Measurements from ENCODE around the gene GPR161. TPM values are rescaled to one million over a fixed set of nuclear protein-coding genes. Genes with fewer than 3 reads are reported as not detected.

The GPR161 gene
- polyA plus RNA-seq, 1 experiment = 20.4 TPM

DNA sequence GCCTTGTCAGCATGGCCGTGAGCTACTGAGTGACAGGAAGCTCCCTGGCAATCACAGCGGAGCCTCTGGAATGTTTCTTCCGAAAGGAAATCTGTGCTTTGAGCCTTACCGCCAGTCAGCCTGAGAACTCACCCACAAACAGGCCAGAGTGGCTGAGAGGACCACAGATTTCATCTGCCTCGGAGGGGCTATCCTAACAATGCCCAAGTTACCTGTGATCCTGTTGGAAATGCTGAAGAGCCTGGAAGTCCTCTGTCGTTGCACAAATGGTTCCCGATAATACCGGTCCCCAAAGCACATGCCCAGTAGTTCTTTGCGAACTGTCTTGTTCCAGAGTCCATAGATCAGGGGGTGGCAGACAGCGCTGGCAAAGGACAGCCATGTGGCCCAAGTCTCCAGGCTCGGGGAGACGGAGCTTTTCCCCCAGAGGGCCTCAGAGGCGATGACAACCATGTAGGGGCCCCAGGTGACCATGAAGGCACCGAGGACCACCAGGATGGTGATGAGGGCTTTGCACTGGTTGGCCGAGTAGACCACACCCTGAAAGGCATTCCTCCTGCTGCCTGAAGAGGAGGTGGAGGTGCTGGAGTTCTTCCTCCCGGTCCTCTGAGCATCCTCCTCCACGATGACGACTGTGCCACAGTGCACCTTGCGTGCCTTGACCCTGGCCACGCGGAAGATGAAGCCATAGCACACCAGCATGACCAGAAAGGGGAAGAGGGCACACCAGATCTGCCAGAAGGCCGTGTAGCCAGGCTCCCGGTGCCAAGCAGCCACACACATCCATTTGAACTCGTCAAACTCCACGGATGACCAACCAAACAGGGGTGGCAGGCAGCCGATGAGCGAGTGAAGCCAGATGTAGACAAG, 40.2 kb downstream of the GPR161 start:
- no peak for DNase-seq (ENCODE audit: low read depth)
- Histone ChIP-seq H3K36me3 (ENCODE audit: control insufficient read depth, insufficient read depth, low read length) (peaks cover 8% of the 10 kb centered on the region), H3K4me3 (ENCODE audit: low read depth, low read length) (no peak overlapping the region), H3K27me3 (ENCODE audit: control insufficient read depth, insufficient read depth, low read length) (no peaks in the 10 kb centered on the region)
- CTCF ChIA-PET = interaction anchor here (0.9 kb wide), 1 partner anchor 11 kb away, joined by 4 read pairs; no protein-coding TSS in a partner anchor
- TF ChIP-seq, protein P1, sequence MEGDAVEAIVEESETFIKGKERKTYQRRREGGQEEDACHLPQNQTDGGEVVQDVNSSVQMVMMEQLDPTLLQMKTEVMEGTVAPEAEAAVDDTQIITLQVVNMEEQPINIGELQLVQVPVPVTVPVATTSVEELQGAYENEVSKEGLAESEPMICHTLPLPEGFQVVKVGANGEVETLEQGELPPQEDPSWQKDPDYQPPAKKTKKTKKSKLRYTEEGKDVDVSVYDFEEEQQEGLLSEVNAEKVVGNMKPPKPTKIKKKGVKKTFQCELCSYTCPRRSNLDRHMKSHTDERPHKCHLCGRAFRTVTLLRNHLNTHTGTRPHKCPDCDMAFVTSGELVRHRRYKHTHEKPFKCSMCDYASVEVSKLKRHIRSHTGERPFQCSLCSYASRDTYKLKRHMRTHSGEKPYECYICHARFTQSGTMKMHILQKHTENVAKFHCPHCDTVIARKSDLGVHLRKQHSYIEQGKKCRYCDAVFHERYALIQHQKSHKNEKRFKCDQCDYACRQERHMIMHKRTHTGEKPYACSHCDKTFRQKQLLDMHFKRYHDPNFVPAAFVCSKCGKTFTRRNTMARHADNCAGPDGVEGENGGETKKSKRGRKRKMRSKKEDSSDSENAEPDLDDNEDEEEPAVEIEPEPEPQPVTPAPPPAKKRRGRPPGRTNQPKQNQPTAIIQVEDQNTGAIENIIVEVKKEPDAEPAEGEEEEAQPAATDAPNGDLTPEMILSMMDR (IDR thresholded peaks at IDR 0.05; ENCODE audit: insufficient read depth, low read depth, low read length) = no peak
- POLR2A ChIA-PET = no interaction called here

DNA sequence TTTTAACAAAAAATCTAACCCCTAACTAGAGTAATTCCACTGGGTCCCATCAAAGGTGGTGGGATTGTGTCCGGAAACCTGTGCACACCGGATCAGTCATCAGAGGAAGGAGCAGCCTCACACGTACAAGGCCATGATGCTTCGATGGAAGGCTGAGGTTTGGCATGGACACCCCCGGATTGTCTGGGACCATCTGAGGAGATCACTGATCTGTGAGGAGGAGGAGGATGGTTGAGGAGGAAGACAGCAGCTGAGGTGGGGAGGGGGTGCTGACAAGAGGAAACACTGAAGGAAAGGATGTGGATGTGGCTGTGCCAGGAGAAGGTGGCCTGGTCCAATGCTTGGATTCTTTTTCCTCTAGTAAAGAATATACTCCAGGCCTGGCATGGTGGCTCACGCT, 41.3 kb downstream of the GPR161 start:
- POLR2A ChIA-PET = no interaction called here
- Histone ChIP-seq H3K4me3 (ENCODE audit: low read depth, low read length) (no peak overlapping the region), H3K36me3 (ENCODE audit: control insufficient read depth, insufficient read depth, low read length) (peaks cover 8% of the 10 kb centered on the region), H3K27me3 (ENCODE audit: control insufficient read depth, insufficient read depth, low read length) (no peaks in the 10 kb centered on the region)
- CTCF ChIA-PET = interaction anchor here (0.9 to 1.0 kb wide), 2 partner anchors 9 to 13 kb away, joined by 4 to 5 read pairs; no protein-coding TSS in a partner anchor
- DNase-seq (ENCODE audit: low read depth) = no peak
- TF ChIP-seq, protein P1 (IDR thresholded peaks at IDR 0.05; ENCODE audit: insufficient read depth, low read depth, low read length) = no peak

DNA sequence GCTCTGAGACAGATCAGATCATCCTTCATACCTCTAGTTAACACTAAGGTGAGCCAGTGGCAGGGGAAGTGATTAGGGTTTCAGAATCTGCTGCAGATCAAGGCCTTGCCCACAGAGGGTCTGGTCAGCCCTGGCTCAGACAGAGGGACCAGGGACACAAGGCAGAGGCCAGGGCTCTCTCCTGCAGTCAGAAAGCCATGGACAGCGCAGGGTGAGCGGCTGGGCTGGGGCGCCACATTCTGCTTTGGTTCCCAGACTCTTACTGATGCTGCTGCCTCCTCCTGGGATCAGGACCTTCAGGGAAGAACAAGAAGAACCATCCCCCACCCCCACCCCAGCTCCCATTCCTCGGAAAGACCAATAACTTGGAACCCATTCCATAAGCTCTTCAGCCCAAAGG, 43.1 kb downstream of the GPR161 start:
- Histone ChIP-seq H3K27me3 (ENCODE audit: control insufficient read depth, insufficient read depth, low read length) (no peaks in the 10 kb centered on the region), H3K4me3 (ENCODE audit: low read depth, low read length) (no peak overlapping the region), H3K36me3 (ENCODE audit: control insufficient read depth, insufficient read depth, low read length) (peaks cover 8% of the 10 kb centered on the region)
- ChIA-PET CTCF (interaction anchor here (0.7 to 3.6 kb wide), 5 partner anchors 10 to 388 kb away, joined by 3 to 15 read pairs (median 3); no protein-coding TSS in a partner anchor), POLR2A (no interaction called here)
- DNase-seq (ENCODE audit: low read depth) = no peak
- TF ChIP-seq, protein P1 (IDR thresholded peaks at IDR 0.05; ENCODE audit: insufficient read depth, low read depth, low read length) = no peak

DNA sequence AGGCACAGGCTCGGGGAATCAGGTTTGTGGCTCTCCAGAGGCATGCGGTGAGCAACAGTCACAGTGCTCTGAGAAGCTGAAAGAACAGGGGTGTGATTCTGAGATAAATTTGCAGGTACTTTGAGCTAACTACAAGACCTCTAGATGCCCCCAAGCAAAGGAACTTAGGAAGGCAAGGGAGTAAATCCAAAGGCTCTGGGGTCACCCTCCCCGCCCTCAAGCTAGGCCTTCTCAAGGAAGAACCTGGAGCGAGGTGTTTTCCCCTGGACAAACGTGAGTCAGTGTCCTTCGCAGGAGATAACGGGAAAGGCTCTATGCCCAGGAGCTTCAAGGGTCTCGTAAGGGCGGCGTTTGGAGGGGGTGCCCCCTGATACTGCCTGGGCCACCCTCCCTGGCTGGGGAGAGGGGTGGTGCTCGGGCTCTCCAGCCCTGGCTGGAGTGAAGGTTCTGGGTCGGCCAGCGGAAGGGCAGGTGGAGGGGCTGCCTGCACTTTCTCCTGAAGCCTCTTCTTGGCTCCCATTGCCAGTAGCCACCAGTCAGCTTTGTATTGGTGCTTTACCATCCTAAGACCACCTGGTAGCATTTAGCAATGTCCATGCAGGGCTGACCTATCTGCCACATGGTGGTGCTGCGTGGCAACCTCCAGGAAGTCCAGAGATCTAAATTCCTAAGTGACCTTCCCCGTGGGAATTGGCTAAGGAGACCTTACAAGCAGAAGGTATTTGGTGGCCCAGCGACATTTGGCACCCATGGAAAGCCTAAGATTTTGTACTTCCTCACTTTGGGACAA, 44.0 kb downstream of the GPR161 start:
- H3K27me3 ChIP-seq (ENCODE audit: control insufficient read depth, insufficient read depth, low read length) = no peaks in the 10 kb centered on the region
- DNase-seq (ENCODE audit: low read depth) = no peak
- H3K36me3 ChIP-seq (ENCODE audit: control insufficient read depth, insufficient read depth, low read length) = peaks cover 6% of the 10 kb centered on the region
- ChIA-PET POLR2A (no interaction called here), CTCF (interaction anchor here (0.8 to 3.6 kb wide), 3 partner anchors 9 to 229 kb away, joined by 3 to 15 read pairs (median 4); no protein-coding TSS in a partner anchor)
- TF ChIP-seq, protein P1 (IDR thresholded peaks at IDR 0.05; ENCODE audit: insufficient read depth, low read depth, low read length) = peak; percentile 29; the same call in 1 of the 2 replicates
- H3K4me3 ChIP-seq (ENCODE audit: low read depth, low read length) = no peak overlapping the region
